CD4-positive, alpha-beta T cell treated with Interleukin-10 for 1 hour (primary cell): ENCODE measurements around the gene PRXL2B.

ENCODE experiments used
- DNase-seq: peaks from one replicate; pipeline ENCODE4 v3.0.0-alpha.2; 2020

PRXL2B gene

DNA sequence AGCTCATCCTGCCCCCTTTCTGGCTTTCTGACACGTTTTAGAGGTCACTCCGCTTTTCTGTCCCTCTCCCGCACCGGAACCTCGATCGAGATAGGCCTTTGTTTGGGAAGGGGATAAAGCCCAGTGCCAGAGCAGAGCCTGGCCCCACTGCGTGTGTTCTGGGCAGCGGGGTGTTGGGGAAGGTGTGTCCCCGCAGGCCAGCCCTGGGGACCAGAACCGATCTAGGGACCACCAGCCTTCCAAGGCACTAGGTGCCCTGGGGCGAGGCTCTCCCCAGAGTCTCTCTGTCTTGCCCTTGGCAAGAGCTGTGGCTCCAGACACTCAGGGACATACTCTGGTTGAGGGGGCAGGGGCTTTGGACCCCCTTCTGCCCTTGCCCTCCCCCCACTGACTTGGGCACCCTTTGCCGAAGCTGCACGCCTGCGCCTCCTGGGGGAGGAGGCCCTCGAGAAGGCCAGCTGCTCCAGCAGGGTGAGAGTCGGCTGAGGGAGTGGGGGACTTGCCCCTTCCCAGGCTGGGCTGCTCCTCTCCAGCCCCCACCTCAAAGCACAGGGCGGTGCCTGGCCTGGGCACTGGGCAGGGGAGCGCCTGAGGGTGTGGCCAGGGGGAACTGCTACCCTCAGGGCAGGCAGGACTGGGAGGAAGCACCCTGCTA is 16.4 kb downstream of the PRXL2B start:
- DNase-seq: no peak

DNA sequence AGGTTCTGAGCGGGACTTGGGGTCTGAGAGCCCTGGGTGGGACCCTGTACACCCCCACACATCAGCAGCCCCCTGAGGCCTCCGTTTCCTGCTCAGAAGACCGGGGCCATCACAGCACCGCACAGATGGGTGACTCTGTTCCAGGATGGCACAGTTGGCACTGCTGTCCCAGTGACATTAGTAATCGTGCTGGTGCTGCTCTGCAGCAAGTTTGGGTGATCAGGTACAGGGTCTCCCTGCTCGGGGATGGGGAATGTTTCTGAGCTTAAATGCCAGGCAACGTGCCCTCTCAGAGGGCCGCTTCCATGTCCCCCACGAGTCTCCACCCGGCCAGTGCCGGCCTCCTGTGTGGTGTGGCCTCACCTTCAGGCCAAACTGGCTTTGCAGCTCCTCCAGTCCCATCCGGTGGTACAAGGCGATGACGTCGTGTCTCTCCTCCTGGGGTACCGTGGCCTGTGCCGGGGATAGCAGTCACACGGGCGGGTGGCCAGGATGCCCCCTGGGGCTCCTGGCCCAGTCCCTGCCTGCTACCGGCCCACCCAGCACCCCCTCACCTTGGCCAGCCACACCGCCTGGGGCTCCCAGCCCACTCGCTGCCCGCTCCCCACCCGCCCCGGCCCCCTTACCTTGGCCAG is 17.1 kb downstream of the PRXL2B start:
- no peak for DNase-seq

DNA sequence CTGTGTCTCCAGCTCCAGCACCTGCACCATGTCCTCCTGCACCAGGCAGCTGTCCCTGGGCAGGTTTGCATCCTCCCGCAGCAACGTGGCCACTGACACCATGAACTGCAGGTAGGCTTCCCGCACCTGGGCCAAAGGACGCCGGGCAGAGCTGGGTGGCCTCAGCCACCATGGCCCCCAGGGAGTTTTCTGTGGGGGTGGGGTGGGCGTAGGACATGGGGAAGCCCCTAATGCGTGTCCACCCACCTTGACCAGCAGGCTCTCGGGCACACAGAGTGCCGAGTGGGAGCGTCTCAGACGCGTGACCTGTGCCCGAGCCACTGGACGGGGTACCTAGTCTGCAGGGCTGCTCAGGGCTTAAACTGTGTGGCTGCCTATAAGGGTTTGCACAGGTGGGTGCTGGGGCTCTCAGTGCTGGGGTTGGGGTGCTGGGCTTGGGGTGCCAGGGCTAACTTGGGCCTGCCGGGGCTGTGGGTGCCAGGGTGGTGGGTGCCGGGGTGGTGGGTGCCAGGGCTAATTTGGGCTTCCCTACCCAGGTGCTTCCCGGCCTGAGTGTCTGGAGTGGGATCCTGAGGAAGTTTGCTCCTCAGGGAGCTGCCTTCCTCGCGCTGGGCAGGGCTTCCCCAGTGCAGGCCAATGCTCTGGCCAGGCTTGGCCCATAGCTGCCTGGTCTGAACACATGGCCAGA is 17.7 kb downstream of the PRXL2B start:
- DNase-seq: no peak

DNA sequence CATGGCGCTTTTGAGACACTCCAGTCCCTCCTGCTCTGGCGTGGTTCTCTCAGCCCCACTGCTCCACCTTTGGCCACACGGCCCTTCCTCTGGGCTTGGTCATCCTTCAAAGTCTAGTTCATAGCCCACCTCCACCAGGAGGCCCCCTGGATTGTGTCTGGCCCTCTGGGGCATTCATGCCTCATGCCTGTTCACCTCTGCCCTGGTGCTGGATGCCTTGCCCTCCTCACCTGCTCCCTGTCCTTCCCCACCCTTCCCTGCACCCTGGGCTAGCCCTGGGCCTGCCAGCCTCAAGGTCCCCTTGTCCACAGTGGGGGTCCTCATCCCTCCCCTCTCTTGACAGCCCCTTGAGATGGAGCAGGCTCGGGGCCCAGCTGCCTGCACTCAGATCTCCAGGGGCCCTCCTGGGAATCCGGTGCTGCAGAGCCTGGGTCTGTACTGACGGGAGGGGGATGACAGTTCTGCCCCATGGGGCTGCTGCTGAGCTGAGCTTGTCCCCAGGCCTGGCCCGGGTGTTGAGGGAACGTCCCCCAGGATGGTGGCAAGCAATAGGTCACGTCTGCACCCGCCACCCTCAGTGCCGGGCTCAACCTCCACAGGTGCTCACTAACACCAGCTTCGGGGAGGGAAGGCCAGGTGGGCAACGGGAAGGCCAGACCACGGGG is 18.4 kb downstream of the PRXL2B start:
- no peak for DNase-seq

DNA sequence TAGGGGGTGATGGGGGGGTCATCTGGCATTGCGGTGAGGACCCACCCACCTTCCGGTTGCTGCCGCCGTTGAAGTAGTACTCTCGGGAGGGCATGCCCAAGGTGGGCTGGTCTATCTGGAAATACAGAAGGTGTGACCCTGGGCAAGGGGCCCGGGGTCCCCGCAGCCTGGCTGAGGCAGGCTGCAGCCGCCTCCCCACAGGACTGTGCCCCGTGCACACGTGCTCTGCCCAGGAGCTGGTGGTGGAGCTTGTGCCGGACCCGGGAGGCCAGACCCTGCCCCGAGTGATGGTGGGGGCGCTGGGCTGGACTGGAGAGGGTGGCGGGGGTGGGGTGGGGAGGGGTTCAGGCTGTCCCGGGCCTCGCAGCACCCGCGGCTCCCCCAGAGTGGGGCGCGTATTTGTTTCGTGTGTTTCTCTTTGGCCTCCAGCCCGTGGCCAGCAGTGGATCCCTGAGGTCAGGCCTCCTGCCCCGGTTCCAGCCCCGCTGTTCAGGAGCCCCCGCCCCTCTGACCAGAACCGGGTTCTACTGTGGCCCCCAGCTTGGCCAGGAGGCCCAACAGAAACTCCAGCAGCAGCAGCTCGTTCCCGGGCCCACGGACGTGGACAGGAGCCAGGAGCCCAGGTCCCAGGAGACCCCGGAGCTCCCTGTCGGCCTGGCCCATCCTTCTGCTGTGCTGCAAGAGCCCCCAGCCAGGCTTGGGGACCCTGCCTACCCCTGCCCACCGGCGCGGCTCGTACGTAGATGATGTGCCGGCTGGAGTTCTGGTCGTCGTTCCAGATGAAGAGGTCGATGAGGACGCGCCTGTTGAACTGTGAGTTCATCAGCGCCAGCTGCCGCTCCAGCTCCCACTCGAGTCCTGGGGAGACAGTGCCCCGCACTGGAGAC is 19.2 kb downstream of the PRXL2B start:
- DNase-seq: no peak

DNA sequence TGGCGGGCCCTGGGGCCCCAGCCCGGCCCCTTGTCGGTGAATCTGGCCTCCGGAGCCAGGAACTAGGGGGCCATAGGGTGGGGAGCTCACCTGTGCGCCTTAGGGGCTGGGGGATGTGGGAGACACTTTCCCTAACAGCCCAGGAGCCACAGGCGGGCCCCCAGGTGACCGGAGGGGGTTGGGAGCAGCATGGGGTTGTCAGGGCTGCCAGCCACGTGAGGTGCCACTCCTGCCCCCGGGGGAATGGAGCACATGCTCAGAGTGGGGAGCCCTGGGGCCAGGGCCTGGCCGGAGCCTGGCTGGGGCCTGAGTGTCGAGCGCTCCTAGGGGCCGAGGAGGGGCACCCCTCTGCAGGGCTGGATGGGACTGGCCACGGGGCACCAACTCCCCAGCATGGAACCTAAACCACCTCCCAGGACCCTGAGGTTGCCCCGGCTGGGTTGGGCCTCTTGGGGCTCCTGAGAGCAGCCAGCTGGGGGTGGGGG is 19.9 kb downstream of the PRXL2B start:
- no peak for DNase-seq

DNA sequence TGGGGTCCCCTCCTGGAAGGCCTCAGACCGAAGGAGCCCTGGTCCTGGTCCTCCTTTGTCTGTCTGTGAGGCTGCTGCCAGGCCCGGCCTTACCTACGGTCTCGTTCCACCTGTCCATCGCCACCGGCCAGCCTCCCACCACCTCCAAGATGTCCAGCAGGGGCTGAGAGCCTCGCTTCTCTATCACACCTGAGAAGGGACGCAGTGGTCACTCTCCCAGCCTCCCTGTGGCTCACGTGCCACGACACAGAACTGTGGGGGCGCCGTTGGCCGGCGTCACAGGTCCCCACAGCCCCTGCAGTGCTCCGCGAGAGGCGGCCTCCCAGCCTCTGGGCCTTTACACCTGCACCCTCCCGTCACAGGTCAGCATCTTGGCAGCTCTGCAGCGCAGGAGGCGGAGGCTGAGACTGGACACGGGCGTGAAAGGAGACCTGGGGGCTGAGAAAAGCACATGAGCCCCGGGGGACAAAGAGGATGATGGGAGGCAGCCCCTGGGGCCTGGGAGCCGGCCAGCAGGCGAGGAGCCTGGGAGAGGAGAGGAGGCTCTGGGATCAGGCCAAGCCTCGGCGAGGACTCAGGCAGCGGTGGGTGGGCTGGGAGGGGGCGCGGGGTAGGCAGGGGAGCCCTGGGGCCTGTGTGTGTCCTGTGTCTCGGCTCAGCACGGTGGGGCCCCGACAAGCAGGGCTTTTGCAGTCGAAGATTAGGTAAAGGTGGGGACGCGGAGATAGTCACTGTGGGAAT is 20.5 kb downstream of the PRXL2B start:
- no peak for DNase-seq

DNA sequence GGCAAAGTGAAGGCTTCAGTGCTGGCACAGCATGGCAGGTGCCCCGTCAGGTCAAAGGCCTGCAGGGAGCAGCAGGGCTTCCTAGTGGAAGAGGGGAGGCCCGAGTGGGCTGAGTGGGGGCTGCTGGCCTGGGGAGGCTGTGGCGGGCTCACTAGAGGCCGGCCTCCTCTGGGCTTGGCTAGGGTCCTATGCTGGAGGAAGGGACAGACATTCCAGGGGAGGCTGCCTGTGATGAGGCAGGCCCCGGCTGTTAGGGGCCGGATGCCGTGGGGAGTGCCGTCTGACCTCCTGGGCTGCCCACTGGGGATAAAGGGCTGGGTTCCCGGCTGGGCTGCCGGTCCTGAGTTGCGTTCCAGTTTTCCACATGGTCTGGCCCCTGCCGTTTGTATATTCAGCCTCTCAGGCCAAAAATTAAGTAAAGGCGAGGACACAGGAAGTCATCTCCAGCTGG is 21.1 kb downstream of the PRXL2B start:
- no peak for DNase-seq

DNA sequence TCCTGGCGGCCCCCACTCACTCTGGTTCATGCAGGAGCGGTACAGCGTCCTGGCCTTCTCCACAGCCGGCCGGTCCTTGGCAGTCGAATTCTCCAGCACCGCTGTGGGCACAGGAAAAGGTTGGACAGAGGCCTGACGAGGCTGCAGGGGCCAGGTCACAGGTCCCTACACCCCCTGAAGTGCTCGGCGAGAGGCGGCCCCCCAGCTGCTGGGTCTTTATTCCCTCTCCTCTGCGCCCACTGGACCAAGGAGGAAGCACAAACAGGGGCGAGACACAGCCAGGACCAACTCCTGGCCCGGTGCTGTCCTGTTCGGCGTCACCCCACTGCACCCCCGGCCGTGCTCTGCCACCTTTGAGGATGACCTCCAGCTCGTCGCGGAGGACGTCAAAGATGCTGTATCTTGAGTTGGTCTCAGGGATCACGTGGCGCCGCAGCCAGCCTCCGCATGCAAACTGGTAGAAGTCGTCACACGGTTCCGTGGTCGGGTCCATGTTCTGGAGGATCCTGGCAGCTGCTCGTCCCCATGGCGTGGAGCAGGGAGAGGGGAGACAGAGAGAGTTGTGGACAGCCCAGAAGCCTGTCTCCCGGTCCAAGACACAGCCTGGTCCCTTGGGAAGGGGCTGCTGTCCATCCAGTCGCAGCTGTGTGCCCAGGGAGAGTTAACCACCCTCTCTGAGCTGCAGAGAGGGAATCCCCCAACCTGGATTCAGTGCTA is 22.9 kb downstream of the PRXL2B start:
- DNase-seq: no peak

DNA sequence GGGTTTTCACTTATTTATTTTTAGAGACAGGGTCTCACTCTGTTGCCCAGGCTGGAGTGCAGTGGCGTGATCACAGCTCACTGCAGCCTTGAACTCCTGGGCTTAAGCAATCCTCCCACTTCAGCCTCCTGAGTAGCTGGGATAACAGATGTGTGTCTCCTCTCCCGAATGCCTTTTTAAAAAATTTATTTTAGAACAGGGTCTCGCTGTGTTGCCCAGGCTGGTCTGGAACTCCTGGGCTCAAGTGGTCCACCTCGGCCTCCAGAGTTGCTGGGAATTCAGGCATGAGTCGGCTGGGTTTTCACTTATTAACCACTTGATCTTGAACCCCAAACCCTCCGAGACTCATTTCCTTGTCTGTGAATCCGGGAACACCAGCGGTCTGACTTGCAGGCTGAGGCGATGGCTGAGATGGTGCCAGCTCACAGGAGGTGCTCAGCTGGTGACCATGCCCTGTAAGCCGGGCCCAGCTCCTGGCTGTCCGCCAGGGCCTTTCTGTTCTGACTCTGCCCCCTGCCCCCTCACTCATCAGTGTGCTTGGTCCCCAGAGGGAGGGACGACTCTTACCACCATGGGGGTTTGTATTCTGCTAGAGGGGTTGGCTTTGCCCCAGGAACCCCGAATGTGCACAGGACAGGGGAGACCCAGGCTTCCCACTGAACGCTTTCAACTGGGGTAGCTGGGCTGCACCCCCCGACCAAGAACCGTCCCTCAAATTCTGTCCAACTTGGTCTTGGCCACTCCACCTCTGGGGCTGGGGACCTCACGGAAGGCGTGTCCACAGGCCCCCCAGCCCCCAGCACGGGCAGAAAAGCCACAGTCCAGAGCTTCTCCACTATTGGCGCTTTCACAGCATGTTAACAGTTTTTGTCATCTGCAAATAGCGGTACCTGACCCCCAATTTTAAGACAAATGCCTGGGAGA is 23.7 kb downstream of the PRXL2B start:
- DNase-seq: no peak

DNA sequence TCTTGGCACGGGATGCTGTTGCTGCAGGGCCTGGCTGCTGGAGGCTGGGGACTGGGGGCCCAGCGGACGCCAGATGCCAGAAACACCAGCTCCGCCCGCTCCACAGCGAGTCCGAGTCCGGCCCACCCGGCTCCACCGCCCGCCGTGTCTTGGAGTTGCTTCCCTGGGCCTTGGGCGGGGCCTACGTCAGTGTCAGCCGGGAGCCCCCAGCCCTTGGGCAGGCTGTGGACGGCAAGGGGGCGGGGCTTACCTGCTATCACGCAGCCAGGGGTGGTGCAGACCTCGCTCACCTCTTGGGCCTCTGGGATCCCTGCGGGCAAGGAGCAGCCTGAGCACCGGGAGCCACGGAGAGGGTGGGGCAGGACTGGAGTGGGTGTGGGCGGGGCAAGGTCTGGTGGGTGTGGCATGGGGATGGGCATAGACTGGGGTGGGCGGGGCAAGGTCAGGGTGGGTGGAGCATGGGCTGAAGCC is 24.5 kb downstream of the PRXL2B start:
- no peak for DNase-seq

DNA sequence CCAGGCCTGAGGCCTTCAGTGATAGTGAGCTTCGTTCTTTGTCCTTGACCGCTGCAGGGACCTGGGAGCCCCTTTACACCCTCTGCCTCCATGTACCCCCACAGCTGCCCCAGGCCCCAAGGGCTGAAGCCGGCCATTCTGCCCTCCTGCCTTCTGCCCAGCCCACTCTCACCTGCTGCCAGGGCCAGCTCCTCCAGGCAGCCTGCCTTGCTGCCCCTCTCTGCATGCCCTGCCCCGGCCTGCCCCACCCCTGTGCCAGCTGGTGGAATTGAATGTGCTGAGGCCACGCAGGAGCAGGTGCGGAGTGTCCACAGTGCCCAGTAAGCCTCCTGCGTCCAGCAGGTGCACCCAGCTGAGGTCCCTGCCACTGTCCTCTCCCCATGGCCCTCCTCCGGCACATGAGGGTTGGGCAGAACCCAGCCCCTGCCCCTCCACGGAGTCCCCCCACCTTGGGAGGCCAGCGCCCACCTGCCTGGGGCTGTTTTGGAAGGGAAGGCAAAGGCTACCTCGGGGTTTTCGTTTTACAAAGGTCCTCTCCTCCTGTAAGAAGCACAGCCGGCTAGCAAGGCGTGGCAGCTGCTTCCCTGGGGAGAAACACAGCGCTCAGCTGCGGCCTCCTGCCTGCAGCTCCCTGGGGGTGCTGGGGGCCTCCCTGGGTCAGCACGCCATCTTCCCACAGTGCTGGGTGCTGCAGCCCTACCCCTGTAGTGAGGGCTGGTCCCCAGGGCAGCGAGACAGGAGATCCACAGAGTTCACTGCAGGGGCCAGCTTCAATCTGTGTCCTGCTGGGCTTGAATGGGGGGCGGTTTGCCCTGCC is 25.3 kb downstream of the PRXL2B start:
- no peak for DNase-seq

DNA sequence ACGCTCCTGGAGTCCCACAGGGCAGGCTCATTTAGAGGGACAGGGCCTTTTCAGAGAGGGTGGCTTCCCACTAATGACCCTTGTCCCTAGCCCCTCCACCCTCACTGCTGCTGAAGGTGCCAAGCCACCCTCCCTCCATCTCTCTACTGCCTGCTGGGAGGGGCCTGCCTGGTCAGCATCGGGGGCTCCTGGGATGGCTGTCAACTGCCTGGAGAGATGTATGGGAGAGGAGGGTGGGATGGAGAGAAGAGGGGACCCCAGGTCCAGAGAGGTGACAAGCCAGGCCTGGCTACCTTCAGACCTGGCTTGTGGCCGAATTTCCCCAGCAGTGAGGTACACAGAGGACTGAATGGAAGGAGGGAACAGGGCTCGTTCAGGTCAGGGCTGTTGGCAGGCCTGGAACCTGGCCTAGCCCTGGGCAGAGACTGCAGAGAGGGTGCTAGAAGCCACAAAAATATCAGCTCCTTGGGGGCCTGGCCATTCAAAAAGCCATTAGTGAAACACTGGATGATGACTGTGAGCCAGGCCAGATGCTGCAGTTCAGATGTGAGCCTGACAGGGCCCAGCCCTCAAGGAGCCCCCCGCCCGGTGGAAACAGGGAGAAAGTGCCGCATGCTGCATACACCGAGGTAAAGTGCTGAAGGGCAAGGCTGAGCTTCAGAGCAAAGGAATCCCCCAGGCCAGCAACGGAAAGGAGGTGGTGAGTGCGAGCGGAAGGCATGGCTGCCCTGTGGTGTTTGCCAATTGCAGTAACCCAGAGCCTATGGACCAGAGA is 26.2 kb downstream of the PRXL2B start:
- no peak for DNase-seq

DNA sequence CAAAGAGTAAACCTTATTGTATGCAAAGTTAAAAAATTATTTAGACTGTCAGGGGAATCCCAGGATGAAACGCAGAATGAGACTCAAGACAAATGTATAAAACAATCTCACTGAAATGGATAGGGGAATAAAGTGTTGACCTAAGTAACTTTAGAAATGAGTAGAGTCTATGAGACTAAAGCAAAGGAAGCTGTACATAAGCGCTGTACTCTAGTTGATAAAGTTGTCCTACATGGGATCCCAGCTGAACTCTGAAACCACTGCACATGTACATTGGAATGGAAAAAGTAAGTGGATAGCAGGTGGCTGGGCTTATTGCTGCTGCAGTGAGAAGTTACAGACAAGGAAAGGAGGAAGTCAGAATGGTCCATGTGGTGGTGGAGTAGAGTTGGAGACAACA is 27.6 kb downstream of the PRXL2B start:
- DNase-seq: no peak

DNA sequence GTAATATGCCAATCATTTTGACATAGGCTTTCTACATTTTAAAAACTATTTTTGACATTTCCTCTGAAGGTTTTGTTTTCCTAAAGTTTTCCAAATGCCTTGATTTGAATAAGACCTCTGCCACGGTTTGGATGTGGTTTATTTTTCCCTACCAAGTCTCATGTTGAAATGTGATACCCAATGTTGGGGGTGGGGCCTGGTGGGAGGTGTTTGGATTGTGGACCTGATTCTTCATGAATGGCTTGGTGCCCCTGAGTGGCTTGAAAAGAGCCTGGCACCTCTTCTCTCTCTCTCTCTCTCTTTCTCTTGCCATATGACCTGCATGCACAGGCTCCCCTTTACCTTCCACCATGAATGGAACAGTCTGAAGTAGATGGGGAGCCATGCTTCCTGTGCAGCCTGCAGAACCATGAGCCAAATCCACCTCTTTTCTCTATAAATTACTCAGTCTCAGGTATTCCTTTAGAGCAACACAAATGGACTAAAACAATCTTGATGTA is 31.4 kb downstream of the PRXL2B start:
- no peak for DNase-seq

DNA sequence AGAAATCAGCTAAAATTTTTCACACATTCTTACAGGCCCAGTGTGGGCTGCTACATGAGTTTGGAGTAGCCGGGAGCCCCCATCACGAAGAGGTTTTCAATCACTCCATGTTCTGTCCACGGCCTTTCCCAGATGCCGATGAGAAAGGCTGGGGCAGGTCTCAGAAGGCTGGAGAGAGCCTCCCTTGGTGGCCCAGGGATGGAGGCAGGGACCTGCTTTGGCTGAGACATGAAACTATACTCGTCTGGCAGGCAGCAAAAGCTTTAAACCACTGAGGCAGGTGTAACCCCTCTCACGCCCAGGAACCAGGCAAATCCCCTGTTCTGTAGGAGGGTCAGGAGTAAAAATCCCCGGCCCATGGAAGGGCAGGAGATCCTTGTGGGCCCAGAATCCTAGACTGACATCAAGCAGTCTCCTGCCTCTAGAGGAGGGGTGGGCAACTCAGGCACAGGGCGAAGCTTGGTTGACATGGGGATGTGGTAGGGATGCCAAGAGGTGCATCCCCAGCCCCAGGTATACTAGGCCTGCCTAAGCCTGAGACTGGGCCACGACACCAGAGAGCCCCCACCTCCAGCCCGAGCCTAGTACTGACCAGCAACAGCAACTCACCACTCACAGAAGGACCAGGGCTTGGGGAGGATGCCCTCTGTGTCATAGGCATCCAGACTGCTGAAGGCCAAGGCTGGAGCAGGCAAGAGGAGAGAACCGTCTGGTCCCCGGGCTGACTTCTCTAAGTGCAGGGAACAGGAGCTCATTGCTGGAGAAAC is 37.2 kb downstream of the PRXL2B start:
- no peak for DNase-seq

DNA sequence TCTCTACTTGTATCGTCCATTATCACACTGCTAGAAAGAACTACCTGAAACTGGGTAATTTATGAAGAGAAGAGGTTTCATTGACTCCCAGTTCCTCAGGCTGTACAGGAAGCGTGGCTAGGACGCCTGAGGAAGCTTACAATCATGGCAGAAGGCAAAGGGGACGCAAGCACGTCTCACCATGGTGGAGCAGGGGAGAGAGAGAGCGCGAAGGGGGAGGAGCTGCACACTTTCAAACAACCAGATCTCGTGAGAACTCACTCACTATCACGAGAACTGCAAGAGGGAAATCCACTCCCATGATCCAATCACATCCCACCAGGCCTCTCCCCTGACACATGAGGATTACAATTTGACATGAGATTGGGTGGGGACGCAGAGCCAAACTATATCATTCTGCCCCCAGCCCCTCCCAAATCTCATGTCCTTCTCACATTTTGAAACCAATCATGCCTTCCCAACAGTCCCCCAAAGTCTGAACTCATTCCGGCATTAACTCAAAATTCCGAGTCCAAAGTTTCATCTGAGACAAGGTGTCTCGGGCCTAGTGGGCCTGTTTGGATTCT is 38.2 kb downstream of the PRXL2B start:
- DNase-seq: no peak
